ENCODE results near the gene RAD51AP2. TPM values are rescaled to one million over a fixed set of nuclear protein-coding genes. Genes with fewer than 3 reads are reported as not detected.

The RAD51AP2 gene
- polyA plus RNA-seq, 3 donors = not detected

- Histone ChIP-seq H3K27ac (ENCODE audit: low read depth in 1 of 2, low read length in 2 of 2) (no peak overlapping the region), H3K9ac (ENCODE audit: insufficient read depth, low read length, poor library complexity, severe bottlenecking) (no peak overlapping the region), H3K36me3 (replicated peaks in 1 of 2; ENCODE audit: control insufficient read depth in 1 of 2, insufficient read depth in 2 of 2, low read length in 2 of 2) (no peaks in the 10 kb centered on the region), H2AFZ (ENCODE audit: insufficient read depth, low read depth, low read length, poor library complexity, severe bottlenecking) (no peak overlapping the region), H3K4me1 (ENCODE audit: control insufficient read depth in 1 of 2, insufficient read depth in 2 of 2, low read length in 2 of 2) (no peaks in the 10 kb centered on the region), H4K20me1 (ENCODE audit: insufficient read depth, low read length) (no peaks in the 10 kb centered on the region), H3K27me3 (ENCODE audit: control insufficient read depth in 2 of 2, insufficient read depth in 2 of 2, low read length in 2 of 2) (no peaks in the 10 kb centered on the region), H3K4me3 (replicated peaks in 1 of 3; ENCODE audit: low read depth in 2 of 3, low read length in 3 of 3) (no peak overlapping the region), H3K9me3 (replicated peaks in 1 of 2; ENCODE audit: control insufficient read depth in 1 of 2, insufficient read depth in 1 of 2, low read length in 2 of 2) (no peaks in the 10 kb centered on the region), H3K4me2 (replicated peaks; ENCODE audit: extremely low read depth, low read length, poor library complexity, severe bottlenecking) (no peak overlapping the region), H3K79me2 (ENCODE audit: insufficient read depth, low read length) (no peaks in the 10 kb centered on the region)
- intact Hi-C loops (cut with micrococcal nuclease) = no loop called here
- Mint-ChIP-seq H3K4me1 (no peaks in the 10 kb centered on the region), H3K4me3 (no peak overlapping the region), H3K36me3 (no peaks in the 10 kb centered on the region), H3K9me3 (peaks cover 0 to 1% (median 0%) of the 10 kb centered on the region in 7 donors), H3K27ac (no peak overlapping the region), H3K27me3 (ENCODE audit: low read depth in 3 of 3) (peaks cover 0 to 2% (median 0%) of the 10 kb centered on the region in 3 donors)
- no peak for TF ChIP-seq CTCF (IDR thresholded peaks at IDR 0.05)
- no peak for DNase-seq
- WGBS (ENCODE audit: insufficient coverage) = 81% methylated on average over 2 of the region's 2 CpGs
These were observed 41.4 kb downstream of the RAD51AP2 start for GRCh38 chr2:17476830-17477229.

- H3K27me3 ChIP-seq (ENCODE audit: control insufficient read depth in 2 of 2, insufficient read depth in 2 of 2, low read length in 2 of 2) = no peaks in the 10 kb centered on the region
- no peak for TF ChIP-seq CTCF (IDR thresholded peaks at IDR 0.05)
- DNase-seq = no peak
- H3K4me3 Mint-ChIP-seq = no peak overlapping the region
- WGBS (ENCODE audit: insufficient coverage) = no CpG with 5 or more reads among the region's 2 CpGs
- H3K27me3 Mint-ChIP-seq (ENCODE audit: low read depth in 3 of 3) = peaks cover 0 to 2% (median 0%) of the 10 kb centered on the region in 3 donors
- no peaks in the 10 kb centered on the region for H4K20me1 ChIP-seq (ENCODE audit: insufficient read depth, low read length)
- peaks cover 0 to 1% (median 0%) of the 10 kb centered on the region in 7 donors for H3K9me3 Mint-ChIP-seq
- intact Hi-C loops (cut with micrococcal nuclease) = no loop called here
- H3K27ac ChIP-seq (ENCODE audit: low read depth in 1 of 2, low read length in 2 of 2) = no peak overlapping the region
- no peaks in the 10 kb centered on the region for H3K36me3 ChIP-seq (replicated peaks in 1 of 2; ENCODE audit: control insufficient read depth in 1 of 2, insufficient read depth in 2 of 2, low read length in 2 of 2)
- no peaks in the 10 kb centered on the region for H3K4me1 ChIP-seq (ENCODE audit: control insufficient read depth in 1 of 2, insufficient read depth in 2 of 2, low read length in 2 of 2)
- no peaks in the 10 kb centered on the region for H3K9me3 ChIP-seq (replicated peaks in 1 of 2; ENCODE audit: control insufficient read depth in 1 of 2, insufficient read depth in 1 of 2, low read length in 2 of 2)
- H3K4me1 Mint-ChIP-seq = no peaks in the 10 kb centered on the region
- H3K9ac ChIP-seq (ENCODE audit: insufficient read depth, low read length, poor library complexity, severe bottlenecking) = no peak overlapping the region
- no peak overlapping the region for H3K4me3 ChIP-seq (replicated peaks in 1 of 3; ENCODE audit: low read depth in 2 of 3, low read length in 3 of 3)
- no peak overlapping the region for H2AFZ ChIP-seq (ENCODE audit: insufficient read depth, low read depth, low read length, poor library complexity, severe bottlenecking)
- H3K36me3 Mint-ChIP-seq = no peaks in the 10 kb centered on the region
- H3K27ac Mint-ChIP-seq = no peak overlapping the region
- no peak overlapping the region for H3K4me2 ChIP-seq (replicated peaks; ENCODE audit: extremely low read depth, low read length, poor library complexity, severe bottlenecking)
- H3K79me2 ChIP-seq (ENCODE audit: insufficient read depth, low read length) = no peaks in the 10 kb centered on the region
These were observed 42.2 kb downstream of the RAD51AP2 start for GRCh38 chr2:17476064-17476463.

All from CD14-positive monocyte (primary cell).